GM18870 (cell line): ENCODE measurements around the gene MALAT1.
A peak's percentile ranks its signal among the peaks of the same experiment; 100 is the strongest.
"Not testable (repeated sequence)": the region's sequence is repeated elsewhere in the genome, so short reads cannot be mapped to it uniquely, and the experiment has no call there.

ENCODE experiments used
- ATAC-seq: cut with Tn5 transposase; IDR thresholded peaks from one replicate; pipeline ENCODE4 v1.9.1; 2021; ENCODE audit warnings: moderate library complexity; ENCODE audit not compliant: unreplicated experiment

Gene MALAT1

GRCh38 chr11:65498977-65499712, at the start of gene MALAT1:
Gene MALAT1, plus strand, starts transcription at chr11:65499045.
- ATAC-seq, result peak; percentile 31

DNA sequence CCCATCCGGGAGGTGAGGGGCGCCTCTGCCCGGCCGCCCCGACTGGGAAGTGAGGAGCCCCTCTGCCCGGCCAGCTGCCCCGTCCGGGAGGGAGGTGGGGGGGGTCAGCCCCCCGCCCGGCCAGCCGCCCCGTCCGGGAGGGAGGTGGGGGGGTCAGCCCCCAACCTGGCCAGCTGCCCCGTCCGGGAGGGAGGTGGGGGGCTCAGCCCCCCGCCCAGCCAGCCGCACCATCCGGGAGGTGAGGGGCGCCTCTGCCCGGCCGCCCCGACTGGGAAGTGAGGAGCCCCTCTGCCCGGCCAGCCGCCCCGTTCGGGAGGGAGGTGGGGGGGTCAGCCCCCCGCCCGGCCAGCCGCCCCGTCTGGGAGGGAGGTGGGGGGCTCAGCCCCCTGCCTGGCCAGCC, 47.5 kb upstream of the MALAT1 start:
- not testable (repeated sequence) for ATAC-seq

DNA sequence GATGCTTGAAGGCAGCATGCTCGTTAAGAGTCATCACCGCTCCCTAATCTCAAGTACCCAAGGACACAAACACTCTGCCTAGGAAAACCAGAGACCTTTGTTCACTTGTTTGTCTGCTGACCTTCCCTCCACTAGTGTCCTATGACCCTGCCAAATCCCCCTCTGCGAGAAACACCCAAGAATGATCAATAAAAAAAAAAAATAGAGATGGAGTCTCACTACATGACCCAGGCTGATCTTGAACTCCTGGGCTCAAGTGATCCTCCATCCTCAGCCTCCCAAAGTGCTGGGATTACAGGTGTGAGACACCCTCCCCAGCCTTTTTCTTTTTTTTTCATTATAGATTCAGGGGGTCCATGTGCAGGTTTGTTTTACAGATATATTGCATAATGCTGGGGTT, 46.6 kb upstream of the MALAT1 start:
- not testable (repeated sequence) for ATAC-seq

DNA sequence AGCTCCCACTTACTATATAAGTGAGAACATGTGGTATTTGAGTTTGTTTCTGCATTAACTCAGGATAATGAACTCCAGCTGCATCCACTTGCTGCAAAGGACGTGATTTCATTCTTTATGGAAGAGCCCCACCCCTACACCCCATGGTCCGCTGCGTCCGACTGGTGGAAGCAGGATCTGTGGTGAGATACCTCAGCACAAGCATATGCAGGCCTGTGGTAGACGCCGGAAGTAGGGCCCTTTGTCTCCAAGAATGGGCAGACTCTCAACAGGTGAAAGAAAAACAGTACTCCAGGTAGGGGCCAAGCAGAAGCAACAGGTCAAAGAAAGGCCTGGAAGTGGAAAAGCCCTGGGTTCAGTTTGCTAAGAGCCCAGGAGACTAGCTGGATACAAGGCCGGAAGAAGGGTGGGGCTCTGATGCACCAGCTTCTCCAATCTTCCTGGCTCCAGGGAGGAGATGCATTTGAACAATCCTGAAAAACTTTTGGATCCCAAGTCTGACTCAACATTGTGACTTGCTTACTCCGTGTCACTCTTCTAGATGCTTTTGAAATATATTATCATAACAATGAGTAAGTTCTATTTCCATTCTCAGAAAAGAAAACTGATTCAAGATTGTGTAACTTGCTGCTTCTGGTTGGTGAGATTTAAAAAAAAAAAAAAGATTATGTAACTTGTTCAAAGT, 45.9 kb upstream of the MALAT1 start:
- no peak for ATAC-seq

DNA sequence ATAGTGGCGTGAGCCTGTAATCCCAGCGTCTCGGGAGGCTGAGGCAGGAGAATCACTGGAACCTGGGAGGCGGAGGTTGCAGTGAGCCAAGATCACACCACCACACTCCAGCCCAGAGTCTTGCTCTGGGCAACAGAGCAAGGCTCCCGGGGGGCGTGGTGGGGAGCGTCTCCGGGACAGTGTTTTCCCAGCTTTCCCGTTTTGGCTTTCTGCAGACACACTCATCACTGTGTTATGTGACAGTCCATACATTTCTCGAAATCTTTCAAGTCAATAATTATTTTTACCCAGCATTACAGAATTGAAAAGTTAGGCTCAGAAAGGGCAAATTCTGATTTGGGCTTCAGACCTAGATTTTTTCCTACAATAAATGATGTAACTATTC, 44.5 kb upstream of the MALAT1 start:
- no peak for ATAC-seq

- peak; percentile 43 for ATAC-seq
These were observed 44.0 kb upstream of the MALAT1 start for GRCh38 chr11:65454696-65455456.

DNA sequence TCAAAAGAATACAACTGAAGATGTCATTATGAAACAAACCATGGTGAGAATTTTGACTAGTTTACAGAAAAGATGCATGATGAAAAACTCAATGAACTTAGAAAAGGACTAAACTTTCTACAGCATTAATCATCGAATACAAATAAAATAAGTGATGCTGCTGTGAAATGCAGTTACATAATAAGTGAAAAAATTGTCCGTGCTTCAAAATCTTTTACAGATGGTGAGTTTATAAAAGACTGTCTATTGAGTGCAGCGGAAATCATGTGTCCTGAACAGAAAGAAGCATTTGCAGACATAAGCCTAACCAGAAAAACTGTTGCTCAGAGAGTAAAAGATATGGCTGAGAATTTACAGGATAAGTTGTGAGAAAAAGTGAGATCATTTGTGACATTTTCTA, 42.4 kb upstream of the MALAT1 start:
- ATAC-seq, result no peak

- ATAC-seq, result no peak
These were observed 39.3 kb upstream of the MALAT1 start for GRCh38 chr11:65459552-65459951.

DNA sequence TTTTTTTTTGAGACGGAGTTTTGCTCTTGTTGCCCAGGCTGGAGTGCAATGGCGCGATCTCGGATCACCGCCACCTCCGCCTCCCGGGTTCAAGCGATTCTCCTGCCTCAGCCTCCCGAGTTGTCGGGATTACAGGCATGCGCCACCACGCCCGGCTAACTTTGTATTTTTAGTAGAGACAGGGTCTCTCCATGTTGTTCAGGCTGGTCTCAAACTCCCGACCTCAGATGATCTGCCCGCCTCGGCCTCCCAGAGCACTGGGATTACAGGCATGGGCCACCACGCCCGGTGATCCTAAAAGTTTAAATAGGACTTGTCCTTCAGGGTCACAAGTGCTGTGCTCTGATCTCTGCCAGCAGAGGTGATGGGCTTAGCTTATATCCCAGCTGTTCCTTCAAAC, 33.4 kb upstream of the MALAT1 start:
- ATAC-seq, result not testable (repeated sequence)

- not testable (repeated sequence) for ATAC-seq
These were observed 31.5 kb upstream of the MALAT1 start for GRCh38 chr11:65467306-65467705.

DNA sequence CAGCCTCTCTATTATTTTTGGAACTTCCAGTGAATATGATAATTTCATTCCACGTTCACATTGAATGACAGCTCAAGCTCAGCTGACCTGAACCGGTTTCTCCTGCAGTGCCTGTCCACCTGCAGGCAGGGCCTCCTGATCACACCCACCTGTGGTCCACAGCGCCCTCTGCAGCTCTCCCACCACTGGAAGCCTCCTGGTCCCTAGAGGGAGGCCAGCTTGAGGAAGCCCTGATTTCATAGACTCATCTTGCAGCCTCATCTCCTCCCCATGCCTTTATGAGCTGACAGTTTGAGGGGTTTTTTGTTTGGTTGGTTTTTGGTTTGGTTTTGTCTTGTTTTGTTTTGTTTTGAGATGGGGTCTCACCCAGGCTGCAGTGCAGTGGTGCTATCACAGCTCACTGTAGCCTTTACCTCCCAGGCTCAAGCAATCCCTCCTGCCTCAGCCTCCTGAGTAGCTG, 29.9 kb upstream of the MALAT1 start:
- ATAC-seq, result no peak

GRCh38 chr11:65470433-65471049, 28.3 kb upstream of the MALAT1 start:
- ATAC-seq, result no peak

GRCh38 chr11:65471447-65471891, 27.4 kb upstream of the MALAT1 start:
- no peak for ATAC-seq

GRCh38 chr11:65472588-65473277, 26.1 kb upstream of the MALAT1 start:
- not testable (repeated sequence) for ATAC-seq

- no peak for ATAC-seq
These were observed 25.5 kb upstream of the MALAT1 start for GRCh38 chr11:65473278-65473860.

- ATAC-seq, result no peak
These were observed 24.0 kb upstream of the MALAT1 start for GRCh38 chr11:65474864-65475263.

- ATAC-seq, result no peak
These were observed 22.2 kb upstream of the MALAT1 start for GRCh38 chr11:65476632-65477148.

GRCh38 chr11:65477149-65477965, 21.5 kb upstream of the MALAT1 start:
- ATAC-seq, result no peak
